HG03039 (cell line): ENCODE results near the gene COL6A3.
"Not testable (repeated sequence)": the region's sequence is repeated elsewhere in the genome, so short reads cannot be mapped to it uniquely, and the experiment has no call there.

Source experiments
- ATAC-seq: cut with Tn5 transposase; IDR thresholded peaks from one replicate; pipeline ENCODE4 v1.9.1; 2021; ENCODE audit warnings: mild to moderate bottlenecking, moderate library complexity; ENCODE audit not compliant: unreplicated experiment

COL6A3 gene

DNA sequence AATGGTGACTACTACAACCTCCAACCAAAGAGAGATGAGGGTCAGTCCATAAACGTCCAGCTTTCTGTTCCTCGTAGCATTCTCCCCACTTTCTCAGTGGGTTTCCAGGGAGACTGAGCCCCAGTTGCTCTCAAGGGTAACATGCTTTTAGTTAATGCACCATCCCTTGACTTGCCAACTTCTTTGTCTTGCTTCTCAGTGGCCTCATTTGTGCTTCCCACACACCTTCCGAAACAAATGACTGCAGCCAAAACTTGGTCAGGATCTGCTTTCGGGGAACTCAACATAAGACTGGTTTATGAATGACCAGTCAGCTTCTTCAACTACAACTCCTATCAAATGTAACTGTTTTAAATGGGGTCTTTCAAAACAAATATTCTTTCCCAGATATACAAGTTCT, 94.1 kb downstream of the COL6A3 start:
- ATAC-seq = no peak

DNA sequence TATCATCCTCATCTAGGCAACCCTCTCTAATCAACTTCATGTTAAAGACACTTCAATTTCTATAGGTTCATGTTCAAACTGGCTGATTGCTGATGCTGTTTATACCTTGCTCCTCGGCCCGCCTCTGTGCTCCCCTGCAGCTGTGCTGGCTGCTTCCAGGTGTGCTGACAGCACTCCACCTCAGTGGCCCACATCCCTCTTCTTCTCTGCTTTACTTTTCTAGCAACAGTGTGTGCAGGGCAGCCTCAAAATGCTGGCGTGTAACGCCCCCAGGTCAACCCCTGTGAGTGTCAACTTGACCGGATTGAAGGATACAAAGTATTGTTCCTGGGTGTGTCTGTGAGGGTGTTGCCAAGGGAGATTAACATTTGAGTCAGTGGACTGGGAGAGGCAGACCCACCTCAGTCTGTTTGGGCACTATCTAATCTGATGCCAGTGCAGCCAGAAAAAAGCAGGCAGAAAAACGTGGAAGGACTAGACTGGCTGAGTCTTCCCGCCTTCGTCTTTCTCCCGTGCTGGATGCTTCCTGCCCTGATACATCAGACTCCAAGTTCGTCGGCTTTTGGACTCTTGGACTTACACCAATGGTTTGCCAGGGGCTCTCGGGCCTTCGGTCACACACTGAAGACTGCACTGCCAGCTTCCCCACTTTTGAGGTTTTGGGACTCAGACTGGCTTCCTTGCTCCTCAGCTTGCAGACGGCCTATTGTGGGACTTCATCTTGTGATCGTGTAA, 94.7 kb downstream of the COL6A3 start:
- no peak for ATAC-seq

- ATAC-seq = no peak
Observed at GRCh38 chr2:237316339-237316738, 97.6 kb downstream of the COL6A3 start.

- ATAC-seq = no peak
Observed at GRCh38 chr2:237315829-237316225, 98.1 kb downstream of the COL6A3 start.

GRCh38 chr2:237315170-237315828, 98.7 kb downstream of the COL6A3 start:
- no peak for ATAC-seq

DNA sequence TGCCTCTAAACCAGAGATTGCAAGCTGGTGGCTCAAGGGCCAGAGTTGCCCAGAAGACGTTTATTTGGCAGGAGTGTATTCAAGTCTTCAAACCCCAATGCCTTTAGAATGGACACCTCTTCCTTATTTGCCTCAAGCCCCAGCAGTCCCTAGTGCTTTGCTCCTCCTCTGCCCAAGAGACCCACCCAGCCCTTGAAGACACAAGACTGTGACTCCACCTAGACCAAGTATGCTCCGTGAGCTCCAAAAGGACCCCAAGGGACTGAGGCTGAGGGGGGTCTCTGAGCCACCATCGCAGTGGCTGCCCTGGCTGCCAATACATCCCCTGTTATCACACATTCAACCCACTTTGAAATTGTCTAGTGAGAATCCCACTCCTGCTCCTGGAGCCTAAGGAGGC, 99.3 kb downstream of the COL6A3 start:
- no peak for ATAC-seq

DNA sequence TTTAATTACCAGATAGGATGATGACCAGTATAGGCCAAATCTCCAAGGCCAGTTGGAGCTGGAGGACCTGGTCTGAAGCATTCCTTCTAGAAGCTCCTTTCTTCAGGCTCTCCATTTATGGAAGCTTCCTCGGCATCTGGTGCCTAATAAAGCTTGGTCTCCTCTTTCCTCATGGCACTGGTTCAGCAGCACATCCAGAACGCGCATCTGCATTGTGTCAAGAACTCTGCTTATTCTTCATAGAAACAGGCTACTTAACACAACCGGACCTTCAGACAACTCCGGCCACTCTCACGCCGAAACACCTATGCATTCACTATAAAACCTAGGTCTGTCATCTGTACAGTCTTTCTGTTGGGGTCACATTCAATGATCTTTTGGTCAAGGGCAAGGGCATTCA, 99.8 kb downstream of the COL6A3 start:
- no peak for ATAC-seq

DNA sequence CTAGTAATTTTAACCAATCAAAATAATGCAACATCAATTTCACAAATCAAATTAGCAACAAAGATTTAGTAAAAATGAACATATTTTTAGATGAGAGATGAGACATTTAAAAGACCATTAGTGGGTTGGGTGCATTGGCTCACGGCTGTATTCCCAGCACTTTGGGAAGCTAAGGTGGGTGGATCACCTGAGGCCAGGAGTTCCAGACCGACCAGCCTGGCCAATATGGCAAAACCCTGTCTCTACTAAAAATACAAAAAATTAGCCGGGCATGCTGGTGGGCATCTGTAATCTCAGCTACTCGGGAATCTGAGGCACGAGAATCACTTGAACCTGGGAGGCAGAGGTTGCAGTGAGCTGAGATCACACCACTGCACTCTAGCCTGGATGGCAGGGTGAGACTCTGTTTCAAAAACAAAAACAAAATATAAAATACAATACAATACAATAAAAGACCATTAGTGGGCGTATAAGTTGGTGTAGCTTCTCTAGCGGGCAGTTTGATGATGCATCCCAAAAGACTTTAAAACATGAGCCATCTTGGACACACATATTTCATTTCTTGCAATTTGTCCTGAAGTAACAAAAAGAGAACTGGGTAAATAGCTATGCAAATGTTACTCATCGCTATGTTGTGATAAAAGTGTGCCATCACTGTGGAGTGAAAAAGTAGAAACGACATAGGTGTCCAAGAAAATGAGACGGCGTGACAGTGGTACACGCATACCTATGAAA, 101.8 kb downstream of the COL6A3 start:
- ATAC-seq = no peak

DNA sequence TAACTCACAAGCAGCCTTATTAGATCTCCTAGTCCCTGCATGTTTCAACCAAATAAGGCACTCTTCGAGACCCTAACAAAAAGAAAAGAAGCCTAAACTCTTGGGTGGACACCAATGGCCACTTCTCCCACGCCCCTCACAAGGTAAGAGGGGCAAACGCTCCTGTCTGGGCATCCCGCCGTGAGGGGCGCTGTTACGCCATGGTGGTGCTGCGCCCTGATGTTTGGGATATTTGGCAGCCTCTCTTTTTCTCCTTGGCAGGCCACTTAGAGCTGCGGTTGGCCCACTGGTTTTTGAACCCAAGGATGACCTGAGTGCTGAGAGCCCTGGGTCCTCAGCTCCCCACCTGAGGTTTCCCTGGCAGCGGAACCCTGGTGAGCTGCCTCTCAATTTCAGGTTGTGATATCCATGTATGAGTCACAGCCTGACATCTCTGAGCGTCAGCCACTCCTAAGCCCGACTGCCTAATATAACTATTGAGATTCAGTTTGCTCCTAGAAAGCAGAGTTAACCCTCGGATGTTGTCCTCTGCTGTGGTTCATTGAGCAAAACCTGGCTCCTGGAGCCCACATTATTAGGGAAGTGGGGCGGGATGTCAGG, 103.3 kb downstream of the COL6A3 start:
- ATAC-seq = no peak

GRCh38 chr2:237309416-237309815, 104.5 kb downstream of the COL6A3 start:
- ATAC-seq = no peak

GRCh38 chr2:237309011-237309410, 105.0 kb downstream of the COL6A3 start:
- ATAC-seq = no peak

GRCh38 chr2:237307474-237307873, 106.5 kb downstream of the COL6A3 start:
- ATAC-seq = no peak

DNA sequence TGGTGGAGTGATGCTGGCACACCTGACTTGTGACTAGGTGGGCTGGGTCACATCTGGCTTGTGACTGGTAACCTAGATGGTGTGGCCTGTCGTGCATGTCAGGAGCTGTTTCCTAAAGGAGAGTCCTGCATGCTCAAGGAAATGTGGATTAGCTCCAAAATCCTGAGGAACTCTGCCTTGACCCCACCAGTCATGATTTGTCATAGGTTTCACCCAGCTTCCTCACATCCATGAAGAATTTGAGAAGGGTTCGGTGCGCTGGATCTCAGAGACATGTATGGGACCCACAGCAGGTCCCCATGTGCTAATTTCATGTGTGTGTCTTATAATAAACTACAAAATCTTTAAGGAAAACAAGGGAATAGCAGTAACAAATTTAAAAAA, 107.2 kb downstream of the COL6A3 start:
- no peak for ATAC-seq

- no peak for ATAC-seq
Observed at GRCh38 chr2:237306083-237306786, 107.7 kb downstream of the COL6A3 start.

GRCh38 chr2:237305579-237305978, 108.4 kb downstream of the COL6A3 start:
- no peak for ATAC-seq

- no peak for ATAC-seq
Observed at GRCh38 chr2:237304763-237305514, 109.0 kb downstream of the COL6A3 start.

GRCh38 chr2:237303244-237303643, 110.7 kb downstream of the COL6A3 start:
- ATAC-seq = not testable (repeated sequence)

DNA sequence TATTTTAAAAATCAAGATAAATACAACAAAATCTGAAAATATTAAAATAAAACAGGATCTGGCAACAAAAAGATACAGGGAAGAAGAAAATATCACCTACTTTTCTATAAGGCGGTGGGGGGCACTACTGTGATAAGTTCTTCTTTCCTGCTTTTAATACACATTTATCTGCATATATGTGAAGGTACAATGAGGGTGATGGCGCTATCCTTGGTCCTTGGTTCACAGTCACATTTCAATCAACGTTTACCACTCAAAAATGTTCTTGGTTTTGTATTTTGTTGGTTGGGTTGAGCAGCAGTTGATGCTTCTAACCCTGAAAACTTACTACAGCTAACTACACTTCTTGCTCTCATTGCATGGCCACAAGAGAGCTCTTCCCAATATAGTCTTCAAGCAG, 112.4 kb downstream of the COL6A3 start:
- no peak for ATAC-seq

DNA sequence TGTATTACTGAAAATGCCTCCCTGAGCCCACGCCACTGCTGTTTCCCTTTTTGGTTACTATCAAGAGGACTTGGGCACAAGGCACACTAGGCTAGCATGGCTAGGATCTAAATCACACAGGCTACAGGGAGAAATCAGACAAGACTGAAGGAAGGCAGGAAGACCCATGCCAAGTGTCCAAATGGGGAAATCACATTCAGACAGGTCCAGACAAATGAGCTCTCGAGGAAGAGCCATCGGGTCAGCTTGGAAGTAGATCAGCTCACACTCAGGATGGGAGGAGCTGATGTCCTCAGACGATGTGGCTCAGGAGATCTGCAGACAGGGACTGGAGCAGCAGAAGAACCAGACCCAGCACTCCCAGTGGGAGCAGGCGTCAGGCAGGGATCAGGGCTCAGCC, 113.2 kb downstream of the COL6A3 start:
- ATAC-seq = no peak

GRCh38 chr2:237299906-237300305, 114.1 kb downstream of the COL6A3 start:
- ATAC-seq = no peak
